IPS-18a (cell line): ENCODE data around the gene ZNF234.
"Not testable (repeated sequence)": the region's sequence is repeated elsewhere in the genome, so short reads cannot be mapped to it uniquely, and the experiment has no call there.

ENCODE experiments used
- H3K27ac ChIP-seq: one replicate; pipeline ENCODE4 v1.5.1; 2013; ENCODE audit warnings: low read length
- H3K27me3 ChIP-seq: one replicate; pipeline ENCODE4 v1.6.1; 2013; ENCODE audit warnings: mild to moderate bottlenecking, low read length; ENCODE audit not compliant: control insufficient read depth, insufficient read depth
- H3K36me3 ChIP-seq: one replicate; pipeline ENCODE4 v1.6.1; 2013; ENCODE audit warnings: low read depth, low read length; ENCODE audit not compliant: control insufficient read depth
- H3K4me1 ChIP-seq: one replicate; pipeline ENCODE4 v1.6.1; 2013; ENCODE audit warnings: low read depth, low read length; ENCODE audit not compliant: control insufficient read depth
- H3K4me3 ChIP-seq: one replicate; pipeline ENCODE4 v1.5.1; 2013; ENCODE audit warnings: low read length
- H3K9ac ChIP-seq: one replicate; pipeline ENCODE4 v1.6.1; 2013; ENCODE audit warnings: mild to moderate bottlenecking, low read length, moderate library complexity
- H3K9me3 ChIP-seq: one replicate; pipeline ENCODE4 v1.6.1; 2013; ENCODE audit warnings: low read depth, low read length; ENCODE audit not compliant: control insufficient read depth

Gene ZNF234

DNA sequence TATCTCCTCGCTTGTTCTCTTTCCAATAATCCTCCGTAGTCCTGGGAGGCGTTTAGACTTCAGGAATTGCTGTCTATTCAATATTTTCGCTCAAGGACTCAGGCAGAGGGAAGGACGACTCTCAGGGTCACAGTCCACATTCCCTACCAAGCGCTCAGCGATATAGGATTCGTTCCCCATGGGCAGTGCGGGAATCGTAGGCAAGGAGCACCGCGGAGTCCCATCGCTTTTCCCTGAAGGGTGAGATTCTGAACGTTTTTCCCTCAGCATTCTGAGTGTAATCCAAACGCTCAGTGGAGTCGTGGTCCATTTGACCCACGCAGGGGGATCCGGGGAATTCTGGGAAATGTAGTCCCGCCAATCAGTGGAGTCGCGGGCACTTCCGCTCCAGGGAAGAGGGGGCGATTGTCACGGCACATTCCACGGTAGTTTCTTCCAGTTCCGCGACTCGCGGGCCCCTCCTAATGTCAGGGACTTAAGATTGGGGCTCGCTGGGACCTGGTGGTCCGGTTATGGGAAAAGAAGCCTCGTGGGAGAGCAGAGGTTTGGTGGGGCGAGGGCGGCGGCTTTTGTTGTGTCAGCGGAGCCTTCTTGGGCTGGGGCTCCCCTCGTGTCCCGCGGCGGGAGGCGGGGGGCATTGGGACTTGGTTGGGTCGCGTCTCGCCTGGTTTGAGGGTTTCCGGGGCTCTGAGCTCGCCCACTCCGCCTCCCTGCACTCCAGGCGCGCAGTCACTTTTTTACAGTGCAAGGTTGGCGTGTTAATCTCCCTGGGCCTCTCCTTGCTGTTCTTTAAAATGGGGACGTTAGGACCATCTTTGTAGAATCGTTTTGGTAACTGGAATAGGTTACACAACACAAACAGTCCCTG is at the start of gene ZNF234:
Gene ZNF234, plus strand, starts transcription at position 364 of the 868 bp plus-strand sequence. CDS start 3,079 bp downstream, outside the sequence.
- H3K9me3 ChIP-seq: no peaks in the 10 kb centered on the region
- no peaks in the 10 kb centered on the region for H3K27me3 ChIP-seq
- no peaks in the 10 kb centered on the region for H3K4me1 ChIP-seq
- peak within 1 kb of the TSS; percentile 53 for H3K9ac ChIP-seq
- H3K27ac ChIP-seq: no peak within 1 kb of the TSS
- peak within 1 kb of the TSS; percentile 86 for H3K4me3 ChIP-seq
- peaks cover 8% of the 10 kb centered on the region for H3K36me3 ChIP-seq

DNA sequence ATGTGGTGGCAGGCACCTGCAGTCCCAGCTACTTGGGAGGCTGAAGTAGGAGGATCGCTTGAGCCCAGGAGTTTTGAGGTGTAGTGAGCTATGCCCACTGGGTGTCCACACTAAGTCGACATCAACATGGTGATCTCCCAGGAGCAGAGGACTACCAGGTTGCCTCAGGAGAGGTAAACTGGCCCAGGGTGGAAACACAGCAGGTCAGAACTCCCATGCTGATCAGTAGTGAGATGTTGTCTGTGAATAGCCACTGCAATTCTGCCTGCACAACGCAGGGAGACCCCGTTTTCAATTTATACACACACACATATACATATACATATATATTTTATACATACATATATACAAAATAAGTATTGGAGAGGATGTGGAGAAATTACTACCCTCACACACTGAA is 49.2 kb upstream of the ZNF234 start:
- Histone ChIP-seq H3K36me3 (no peaks in the 10 kb centered on the region), H3K4me3 (no peak overlapping the region)

GRCh38 chr19:44093931-44094765 is 47.2 kb upstream of the ZNF234 start, which contains the start of gene ZNF224:
Gene ZNF224 (plus strand): TSS chr19:44094361. CDS start chr19:44097874, 3,513 bp downstream.
- Histone ChIP-seq H3K4me1 (no peaks in the 10 kb centered on the region), H3K9ac (peak within 1 kb of the TSS; percentile 42), H3K27ac (no peak within 1 kb of the TSS), H3K4me3 (peak within 1 kb of the TSS; percentile 79), H3K27me3 (no peaks in the 10 kb centered on the region), H3K36me3 (no peaks in the 10 kb centered on the region), H3K9me3 (no peaks in the 10 kb centered on the region)

More for the DNA sequence above, 49.2 kb upstream of the ZNF234 start:
- no peaks in the 10 kb centered on the region for H3K4me1 ChIP-seq
- H3K27ac ChIP-seq: no peak overlapping the region
- no peak overlapping the region for H3K9ac ChIP-seq
- H3K9me3 ChIP-seq: no peaks in the 10 kb centered on the region
- no peaks in the 10 kb centered on the region for H3K27me3 ChIP-seq

GRCh38 chr19:44107751-44108150 is 33.6 kb upstream of the ZNF234 start:
- no peaks in the 10 kb centered on the region for H3K27me3 ChIP-seq
- H3K4me3 ChIP-seq: no peak overlapping the region
- no peak overlapping the region for H3K9ac ChIP-seq
- no peaks in the 10 kb centered on the region for H3K4me1 ChIP-seq
- H3K36me3 ChIP-seq: peaks cover 24% of the 10 kb centered on the region
- peaks cover 20% of the 10 kb centered on the region for H3K9me3 ChIP-seq
- no peak overlapping the region for H3K27ac ChIP-seq

- no peaks in the 10 kb centered on the region for H3K27me3 ChIP-seq
- H3K27ac ChIP-seq: no peak overlapping the region
- no peak overlapping the region for H3K9ac ChIP-seq
- no peak overlapping the region for H3K4me3 ChIP-seq
- H3K4me1 ChIP-seq: no peaks in the 10 kb centered on the region
- H3K36me3 ChIP-seq: peaks cover 14% of the 10 kb centered on the region
- H3K9me3 ChIP-seq: peaks cover 20% of the 10 kb centered on the region
Observed at GRCh38 chr19:44109458-44109857, 31.9 kb upstream of the ZNF234 start.

DNA sequence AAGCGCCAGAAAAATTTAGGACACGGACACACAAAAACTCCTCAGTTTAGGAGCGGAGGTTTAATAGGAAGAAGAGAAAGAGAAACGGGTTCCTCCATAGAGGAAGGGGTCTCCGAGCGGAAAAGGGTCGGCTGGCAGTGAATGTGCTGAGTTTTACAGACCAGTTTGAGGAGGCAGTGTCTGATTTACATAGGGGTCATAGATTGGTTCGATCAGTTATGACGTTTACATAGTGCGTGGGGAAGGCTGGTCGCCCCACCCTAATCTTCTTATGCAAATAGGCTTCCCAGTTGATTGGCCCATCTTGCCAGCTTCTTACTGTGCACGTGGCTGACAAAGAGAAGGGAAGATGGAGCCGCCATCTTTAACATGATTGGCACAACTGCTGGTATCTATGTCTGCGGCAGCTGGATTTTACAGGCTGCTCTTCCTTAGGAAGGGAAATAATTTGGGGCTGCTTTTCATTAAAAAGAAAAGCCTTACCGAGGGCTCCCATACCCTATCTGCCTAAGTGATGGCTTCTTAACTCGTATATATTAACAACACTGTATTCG is 29.4 kb upstream of the ZNF234 start:
- peaks cover 9% of the 10 kb centered on the region for H3K9me3 ChIP-seq
- no peak overlapping the region for H3K27ac ChIP-seq
- H3K27me3 ChIP-seq: no peaks in the 10 kb centered on the region
- peak overlapping the region; percentile 93 for H3K4me3 ChIP-seq
- no peaks in the 10 kb centered on the region for H3K4me1 ChIP-seq
- H3K36me3 ChIP-seq: peaks cover 8% of the 10 kb centered on the region
- H3K9ac ChIP-seq: peak overlapping the region; percentile 92

- Histone ChIP-seq H3K27me3 (no peaks in the 10 kb centered on the region), H3K4me3 (peak overlapping the region; percentile 93), H3K9ac (peak overlapping the region; percentile 92), H3K27ac (peak overlapping the region; percentile 61), H3K9me3 (peaks cover 1% of the 10 kb centered on the region), H3K4me1 (no peaks in the 10 kb centered on the region), H3K36me3 (peaks cover 8% of the 10 kb centered on the region)
Observed at GRCh38 chr19:44112802-44113137, 28.6 kb upstream of the ZNF234 start.

- no peaks in the 10 kb centered on the region for H3K27me3 ChIP-seq
- H3K4me3 ChIP-seq: peak within 1 kb of the TSS; percentile 93
- H3K36me3 ChIP-seq: peaks cover 8% of the 10 kb centered on the region
- H3K4me1 ChIP-seq: no peaks in the 10 kb centered on the region
- H3K9me3 ChIP-seq: no peaks in the 10 kb centered on the region
- H3K27ac ChIP-seq: peak within 1 kb of the TSS; percentile 61
- H3K9ac ChIP-seq: peak within 1 kb of the TSS; percentile 92
Observed at GRCh38 chr19:44113138-44113783, 28.1 kb upstream of the ZNF234 start, which contains the start of gene ZNF225. Gene ZNF225 (plus strand): TSS chr19:44113399. CDS start chr19:44115828, 2,429 bp downstream.

GRCh38 chr19:44113784-44114390 is 27.5 kb upstream of the ZNF234 start:
- no peak overlapping the region for H3K27ac ChIP-seq
- H3K36me3 ChIP-seq: peaks cover 12% of the 10 kb centered on the region
- no peaks in the 10 kb centered on the region for H3K9me3 ChIP-seq
- no peaks in the 10 kb centered on the region for H3K27me3 ChIP-seq
- no peaks in the 10 kb centered on the region for H3K4me1 ChIP-seq
- H3K9ac ChIP-seq: peak overlapping the region; percentile 65
- H3K4me3 ChIP-seq: peak overlapping the region; percentile 93

GRCh38 chr19:44121162-44121561 is 20.2 kb upstream of the ZNF234 start:
- not testable (repeated sequence) for H3K27ac ChIP-seq, H3K27me3 ChIP-seq, H3K4me1 ChIP-seq, H3K4me3 ChIP-seq, H3K9me3 ChIP-seq, H3K9ac ChIP-seq
- peaks cover 15% of the 10 kb centered on the region for H3K36me3 ChIP-seq
